SHP77 (cell line): ENCODE data around the gene CFHR1.
"Not testable (repeated sequence)": the region's sequence is repeated elsewhere in the genome, so short reads cannot be mapped to it uniquely, and the experiment has no call there.

ENCODE experiments used
- DNase-seq, 2 experiments: peaks; one replicate each; lab custom pipeline; 2025; lab: John Stamatoyannopoulos, UW

Gene CFHR1

DNA sequence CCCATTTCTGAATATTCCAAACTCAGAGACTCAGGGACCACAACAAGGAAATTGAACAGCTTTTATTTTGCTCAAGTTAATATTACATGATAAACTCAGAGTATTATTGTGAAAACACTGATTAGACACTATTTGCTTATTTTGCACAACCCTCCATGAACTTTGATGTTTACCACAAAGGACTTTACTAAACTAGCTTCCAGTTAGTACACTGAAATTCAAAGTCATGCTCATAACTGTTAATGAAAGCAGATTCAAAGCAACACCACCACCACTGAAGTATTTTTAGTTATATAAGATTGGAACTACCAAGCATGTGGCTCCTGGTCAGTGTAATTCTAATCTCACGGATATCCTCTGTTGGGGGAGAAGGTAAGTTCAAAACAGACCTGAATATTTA, at the start of gene CFHR1:
CFHR1 (plus strand) TSS at position 201 of the 400 bp plus-strand sequence; CDS start at position 315, 114 bp downstream.
- not testable (repeated sequence) for DNase-seq

- not testable (repeated sequence) for DNase-seq
Observed at GRCh38 chr1:196769823-196770222, 49.7 kb upstream of the CFHR1 start.

GRCh38 chr1:196773713-196774112, 45.8 kb upstream of the CFHR1 start:
- DNase-seq: no peak

DNA sequence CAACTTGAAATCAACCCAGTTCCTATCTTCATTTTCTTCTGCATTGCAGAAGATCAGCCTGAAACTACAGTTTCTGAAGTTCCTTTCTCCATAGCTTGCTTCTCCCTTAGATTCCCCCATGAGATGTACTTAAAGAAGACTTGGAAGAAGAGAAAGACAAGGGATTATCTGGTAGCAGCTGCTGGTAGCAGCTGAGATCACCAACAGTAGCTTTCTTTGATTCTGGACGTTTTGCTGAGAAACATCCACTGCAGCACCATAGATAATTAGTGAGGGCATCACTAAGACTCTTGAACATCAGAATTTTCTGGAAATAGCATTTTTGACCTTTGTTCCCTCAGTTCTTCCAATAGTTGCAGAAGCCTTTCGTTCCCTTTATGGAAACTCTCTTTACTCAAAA, 45.4 kb upstream of the CFHR1 start:
- DNase-seq: no peak

DNA sequence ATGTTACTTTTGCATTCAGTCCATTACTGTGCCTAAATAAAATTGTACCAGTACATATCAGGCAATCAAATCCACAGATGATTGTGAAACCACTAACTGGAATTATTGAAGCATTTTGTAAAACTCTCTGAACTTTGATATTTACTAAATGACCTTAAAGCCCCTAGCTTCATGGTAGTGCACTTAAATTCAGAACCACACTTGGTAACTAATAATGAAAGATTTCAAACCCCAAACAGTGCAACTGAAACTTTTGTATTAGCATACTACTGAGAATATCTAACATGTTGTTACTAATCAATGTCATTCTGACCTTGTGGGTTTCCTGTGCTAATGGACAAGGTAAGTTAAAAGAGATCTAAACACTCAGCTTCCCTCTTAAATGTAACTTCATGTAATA, 44.9 kb upstream of the CFHR1 start, which contains the start of gene CFHR3:
CFHR3 (plus strand) TSS at position 238 of the 400 bp plus-strand sequence; CDS start at position 285, 47 bp downstream.
- no peak for DNase-seq

DNA sequence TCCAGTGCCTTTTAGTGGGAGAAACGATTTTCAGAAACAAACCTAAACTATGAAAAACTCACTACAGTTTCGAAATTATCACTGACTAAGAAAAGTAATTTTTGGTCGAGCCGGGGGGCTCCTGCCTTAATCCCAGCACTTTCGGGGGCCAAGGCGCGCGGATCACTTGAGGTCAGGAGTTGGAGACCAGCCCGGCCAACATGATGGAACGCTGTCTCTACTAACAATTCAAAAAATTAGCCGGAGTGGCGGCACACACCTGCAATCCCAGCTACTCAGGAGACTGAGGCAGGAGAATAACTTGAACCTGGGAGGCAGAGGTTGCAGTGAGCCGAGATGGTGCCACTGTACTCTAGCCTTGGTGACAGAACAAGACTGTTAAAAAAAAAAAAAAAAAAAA, 41.9 kb upstream of the CFHR1 start:
- no peak for DNase-seq

GRCh38 chr1:196779093-196779492, 40.4 kb upstream of the CFHR1 start:
- no peak for DNase-seq

DNA sequence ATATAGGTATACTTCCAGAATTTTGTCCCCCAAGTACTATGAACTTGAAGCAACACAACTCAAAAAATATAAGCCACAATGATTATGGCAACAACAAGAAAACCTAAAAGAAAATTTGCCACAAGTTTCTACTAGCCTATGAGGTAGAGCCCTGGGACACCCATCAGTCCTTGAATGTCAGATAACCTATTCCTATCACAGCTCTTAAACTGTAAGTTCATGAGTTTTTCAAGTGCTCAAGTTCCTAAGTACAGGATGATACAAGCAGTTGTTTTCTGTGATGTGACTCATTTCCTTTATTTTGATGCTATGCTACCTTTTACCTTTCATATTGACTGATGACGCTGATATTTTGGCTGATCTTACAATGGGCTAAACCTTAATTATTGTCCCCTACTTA, 28.3 kb upstream of the CFHR1 start:
- DNase-seq: not testable (repeated sequence)

DNA sequence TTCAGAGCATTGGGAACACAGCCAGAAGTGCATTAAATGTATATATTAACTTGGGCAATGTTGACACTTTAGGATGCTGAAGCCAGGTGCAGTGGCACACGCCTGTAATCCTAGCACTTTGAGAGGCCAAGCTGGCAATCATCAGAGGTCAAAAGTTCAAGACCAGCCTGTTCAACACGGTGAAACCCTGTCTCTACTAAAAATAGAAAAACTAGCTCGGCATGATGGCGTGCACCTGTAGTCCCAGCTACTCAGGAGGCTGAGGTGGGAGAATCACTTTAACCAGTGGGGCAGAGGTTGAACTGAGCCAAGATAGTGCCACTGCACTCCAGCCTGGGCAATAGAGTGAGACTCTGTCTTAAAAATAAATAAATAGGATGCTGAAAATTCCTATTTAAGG, 25.4 kb upstream of the CFHR1 start:
- DNase-seq: peak; percentile 77 to 87

GRCh38 chr1:196797891-196798290, 21.6 kb upstream of the CFHR1 start:
- no peak for DNase-seq

DNA sequence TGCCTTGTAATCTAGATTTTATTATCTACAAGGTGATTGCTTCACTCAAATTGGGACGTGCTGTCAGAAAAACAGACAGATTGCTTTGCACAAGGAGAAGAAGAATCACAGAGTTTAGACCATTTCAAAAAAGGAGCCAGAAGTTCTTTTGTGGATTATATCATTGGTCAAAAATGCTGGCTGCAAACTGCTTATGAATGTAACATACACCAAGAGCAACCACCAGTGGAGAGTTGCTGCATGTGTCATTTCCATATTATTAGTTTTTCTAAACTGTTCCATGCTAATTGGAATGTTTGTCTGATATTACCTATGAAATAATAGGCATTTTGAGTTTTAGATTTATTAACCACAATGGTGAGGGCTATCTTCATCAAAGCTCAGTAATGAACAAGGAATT, 17.6 kb upstream of the CFHR1 start:
- DNase-seq: not testable (repeated sequence)

GRCh38 chr1:196808529-196809235, 10.8 kb upstream of the CFHR1 start:
- no peak for DNase-seq

DNA sequence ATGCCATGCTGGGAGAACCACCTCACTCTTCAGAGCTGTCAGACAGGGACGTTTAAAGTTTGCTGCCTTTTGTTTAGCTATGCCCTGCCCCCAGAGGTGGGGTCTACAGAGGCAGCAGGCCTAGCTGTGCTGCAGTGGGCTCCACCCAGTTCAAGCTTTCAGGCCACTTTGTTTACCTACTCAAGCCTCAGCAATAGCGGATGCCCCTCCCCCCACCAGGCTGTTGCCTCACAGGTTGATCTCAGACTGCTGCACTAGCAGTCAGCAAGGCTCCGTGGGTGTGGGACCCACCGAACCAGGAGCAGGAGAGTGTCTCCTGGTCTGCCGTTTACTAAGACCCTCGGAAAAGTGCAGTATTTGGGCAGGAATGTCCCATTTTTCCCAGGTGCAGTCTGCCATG, 2.1 kb upstream of the CFHR1 start:
- not testable (repeated sequence) for DNase-seq

DNA sequence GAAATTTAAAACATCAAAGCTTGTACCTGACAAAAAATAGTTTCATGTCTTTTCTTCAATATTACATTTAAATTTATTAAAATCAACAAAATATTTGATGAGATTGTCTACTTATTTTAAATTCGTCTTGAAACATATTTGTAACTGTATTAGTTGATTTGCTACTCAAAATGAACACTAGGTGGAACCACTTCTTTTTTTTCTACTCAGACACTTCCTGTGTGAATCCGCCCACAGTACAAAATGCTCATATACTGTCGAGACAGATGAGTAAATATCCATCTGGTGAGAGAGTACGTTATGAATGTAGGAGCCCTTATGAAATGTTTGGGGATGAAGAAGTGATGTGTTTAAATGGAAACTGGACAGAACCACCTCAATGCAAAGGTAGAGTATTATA, 8.3 kb downstream of the CFHR1 start:
- peak in 1 of 2 experiments; percentile 4 for DNase-seq

GRCh38 chr1:196849613-196850492, 30.3 kb downstream of the CFHR1 start:
- not testable (repeated sequence) for DNase-seq

DNA sequence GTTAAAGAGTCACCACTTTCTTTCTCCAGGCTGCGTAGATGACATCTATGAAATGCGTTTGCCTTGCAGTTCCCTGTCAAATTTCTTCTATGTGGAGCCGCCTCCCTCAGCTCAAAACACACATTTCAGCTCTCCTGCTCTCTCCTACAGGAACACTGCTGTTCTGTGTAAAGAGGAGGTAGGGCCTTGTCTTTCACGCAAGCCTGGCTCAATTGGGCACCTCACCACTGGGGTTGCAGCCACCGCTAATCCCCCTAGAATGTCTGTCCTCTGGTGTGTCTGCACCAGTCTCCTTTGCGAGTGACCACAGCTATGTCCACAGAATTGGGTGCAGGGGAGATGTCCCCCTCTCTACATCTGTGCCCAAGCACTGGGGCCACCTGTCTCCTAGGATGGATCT, 36.5 kb downstream of the CFHR1 start:
- DNase-seq: no peak

GRCh38 chr1:196857188-196857587, 37.7 kb downstream of the CFHR1 start:
- no peak for DNase-seq

DNA sequence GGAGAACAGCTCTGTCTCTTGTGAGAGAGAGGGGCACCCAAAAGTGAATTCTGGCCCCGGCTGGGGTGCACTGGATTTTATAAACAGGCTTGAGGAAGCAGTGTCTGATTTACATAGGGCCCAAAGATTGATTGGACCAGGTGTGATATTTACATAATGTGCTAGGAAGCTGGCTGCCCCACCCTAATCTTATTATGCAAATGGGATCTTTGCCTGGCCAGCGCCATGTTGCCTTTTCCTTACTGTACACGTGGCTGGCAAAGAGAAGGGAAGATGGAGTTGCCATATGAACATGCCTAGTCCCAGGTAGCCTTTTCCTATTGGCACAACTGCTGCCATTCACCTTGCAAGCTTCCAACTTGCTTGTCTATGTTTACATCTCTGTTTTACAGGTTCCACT, 39.3 kb downstream of the CFHR1 start:
- no peak for DNase-seq

DNA sequence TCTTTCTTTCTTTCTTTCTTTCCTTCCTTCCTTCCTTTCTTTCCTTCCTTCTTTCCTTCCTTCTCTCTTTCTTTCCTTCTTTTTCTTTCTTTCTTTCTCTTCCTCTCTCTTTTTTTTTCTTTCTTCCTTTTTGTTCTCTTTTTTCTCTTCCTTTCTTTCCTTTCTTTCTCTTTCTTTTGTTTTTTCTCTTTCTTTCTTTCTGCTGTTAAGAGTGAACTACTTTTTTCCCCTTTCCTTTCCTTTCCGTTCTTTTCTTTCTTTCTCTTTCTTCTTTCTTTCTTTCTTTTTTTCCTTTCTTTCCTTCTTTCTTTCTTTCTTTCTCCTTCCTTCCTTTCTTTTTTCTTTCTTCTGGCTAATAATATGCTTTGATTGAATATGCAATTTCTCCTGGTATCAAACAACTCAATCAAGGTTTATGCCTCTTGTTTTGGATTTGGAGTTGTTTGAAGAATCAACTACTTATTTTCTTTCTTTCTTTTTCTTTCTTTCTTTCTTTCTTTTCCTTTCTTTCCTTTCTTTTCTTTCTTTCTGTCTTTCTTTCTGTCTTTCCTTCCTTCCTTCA, 40.9 kb downstream of the CFHR1 start:
- no peak for DNase-seq

- DNase-seq: no peak
Observed at GRCh38 chr1:196861429-196861828, 41.9 kb downstream of the CFHR1 start.

DNA sequence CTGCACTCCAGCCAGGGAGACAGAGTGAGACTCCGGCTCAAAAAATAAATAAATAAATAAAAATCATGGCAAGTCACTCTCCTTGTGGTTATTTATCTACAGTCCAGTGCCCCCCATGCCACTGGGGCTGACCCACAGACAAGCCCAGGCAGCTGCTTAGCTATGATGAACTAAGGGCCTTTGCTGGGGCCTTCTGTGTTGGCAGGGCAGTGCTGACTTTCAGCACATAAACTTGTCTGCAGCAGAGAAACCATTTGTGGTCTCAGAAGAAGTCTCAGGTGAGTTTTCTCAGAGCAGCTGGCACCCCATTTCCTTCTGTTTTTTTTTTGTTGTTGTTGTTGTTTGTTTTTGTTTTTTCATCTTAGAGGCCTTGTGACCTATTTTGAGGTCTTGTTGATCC, 47.4 kb downstream of the CFHR1 start:
- no peak for DNase-seq

DNA sequence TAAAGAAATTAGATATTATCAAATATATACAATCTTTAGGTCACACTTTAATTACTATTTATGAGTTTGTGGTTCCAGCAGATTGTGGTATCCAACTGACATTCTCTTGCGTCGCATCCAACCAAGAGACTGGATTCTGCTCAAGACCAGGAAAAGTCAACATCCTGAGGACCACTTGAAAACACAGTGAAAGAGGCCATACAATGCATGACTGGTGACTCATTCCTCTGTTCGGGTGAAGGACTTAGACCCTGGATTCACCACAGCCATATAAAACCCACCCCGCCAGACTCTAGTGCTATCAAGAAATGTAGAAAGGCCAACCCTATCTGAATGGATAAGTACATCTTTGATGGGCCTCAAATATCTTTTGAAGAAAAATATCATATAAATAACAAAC, 53.9 kb downstream of the CFHR1 start:
- DNase-seq: peak; percentile 13 to 26

- no peak for DNase-seq
Observed at GRCh38 chr1:196875935-196876334, 56.4 kb downstream of the CFHR1 start.
